Testis (tissue), 2 donors: ENCODE measurements around the gene TST.

Source experiments
- POLR2A ChIP-seq: fragments of 450-650 bp; IDR thresholded peaks from one replicate; pipeline ENCODE4 v1.6.1; 2017; ENCODE audit warnings: antibody characterized with exemption, mild to moderate bottlenecking, moderate library complexity
- TF ChIP-seq, protein P1 (sequence below), 3 experiments: fragments of 450-650 bp in 2 of 3; fragments of 200-600 bp in 1 of 3; sonication (generic) in 1 of 3; IDR thresholded peaks; one replicate each; pipeline ENCODE4 v1.5.1; 2016 to 2019; ENCODE audit warnings: antibody characterized with exemption in 3 of 3, mild to moderate bottlenecking in 2 of 3, moderate library complexity in 1 of 3

DNA sequence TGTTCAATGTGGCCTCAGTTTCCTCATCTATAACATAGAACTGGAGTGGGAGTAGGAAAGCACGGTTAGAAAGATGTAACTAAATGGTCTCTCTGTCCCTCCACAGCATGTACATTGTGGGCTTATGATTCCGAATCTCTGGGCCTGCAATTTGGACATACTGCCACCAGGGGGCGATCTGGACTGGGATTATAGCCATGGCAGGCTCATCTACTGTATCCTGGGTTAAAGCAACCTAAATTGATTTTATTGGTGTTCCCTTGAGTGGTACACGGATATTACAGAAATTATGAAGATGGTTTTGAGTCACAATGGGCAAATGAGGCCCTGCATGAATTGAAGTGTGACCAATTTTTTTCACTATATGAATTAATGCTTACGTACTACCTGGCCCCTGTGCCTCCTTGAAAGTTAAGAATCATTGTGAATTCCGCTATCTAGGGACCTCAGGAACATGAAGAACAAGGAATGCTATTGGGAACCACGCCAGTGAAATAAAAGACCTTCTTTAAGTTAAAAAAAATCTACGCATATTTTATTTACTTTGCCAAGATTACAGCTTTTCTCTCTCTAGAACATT lies 32.9 kb downstream of the TST start:
- TF ChIP-seq, protein P1, sequence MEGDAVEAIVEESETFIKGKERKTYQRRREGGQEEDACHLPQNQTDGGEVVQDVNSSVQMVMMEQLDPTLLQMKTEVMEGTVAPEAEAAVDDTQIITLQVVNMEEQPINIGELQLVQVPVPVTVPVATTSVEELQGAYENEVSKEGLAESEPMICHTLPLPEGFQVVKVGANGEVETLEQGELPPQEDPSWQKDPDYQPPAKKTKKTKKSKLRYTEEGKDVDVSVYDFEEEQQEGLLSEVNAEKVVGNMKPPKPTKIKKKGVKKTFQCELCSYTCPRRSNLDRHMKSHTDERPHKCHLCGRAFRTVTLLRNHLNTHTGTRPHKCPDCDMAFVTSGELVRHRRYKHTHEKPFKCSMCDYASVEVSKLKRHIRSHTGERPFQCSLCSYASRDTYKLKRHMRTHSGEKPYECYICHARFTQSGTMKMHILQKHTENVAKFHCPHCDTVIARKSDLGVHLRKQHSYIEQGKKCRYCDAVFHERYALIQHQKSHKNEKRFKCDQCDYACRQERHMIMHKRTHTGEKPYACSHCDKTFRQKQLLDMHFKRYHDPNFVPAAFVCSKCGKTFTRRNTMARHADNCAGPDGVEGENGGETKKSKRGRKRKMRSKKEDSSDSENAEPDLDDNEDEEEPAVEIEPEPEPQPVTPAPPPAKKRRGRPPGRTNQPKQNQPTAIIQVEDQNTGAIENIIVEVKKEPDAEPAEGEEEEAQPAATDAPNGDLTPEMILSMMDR (IDR thresholded peaks at IDR 0.05): peak; percentile 29 to 71 (median 55)
- TF ChIP-seq POLR2A: no peak
